ENCODE results near the gene CD5L.

- TF ChIP-seq CTCF (IDR thresholded peaks at IDR 0.05) (no peak), POLR2A (IDR thresholded peaks at IDR 0.05) (no peak), EP300 (IDR thresholded peaks at IDR 0.05) (no peak)
Observed at GRCh38 chr1:157781048-157781447, 60.6 kb downstream of the CD5L start.

All from sigmoid colon (tissue), 4 donors.